OCI-LY1 (cell line): ENCODE results near the gene PRPSAP1.

Source experiments
- CTCF ChIP-seq: fragments of 200-600 bp; sonication (generic), shearing (Covaris generic); IDR thresholded peaks from 2 replicates; pipeline ENCODE4 v1.5.1; 2017; ENCODE audit warnings: mild to moderate bottlenecking, antibody characterized with exemption, low read length, moderate library complexity, mixed read lengths
- EZH2 ChIP-seq: fragments of 200-600 bp; sonication (generic), shearing (Covaris generic); IDR thresholded peaks from 2 replicates; pipeline ENCODE4 v1.8.0; 2017; ENCODE audit warnings: borderline replicate concordance, mixed run types, mild to moderate bottlenecking, antibody characterized with exemption, low read length, moderate library complexity, mixed read lengths

GRCh38 chr17:76276069-76276431, 77.7 kb downstream of the PRPSAP1 start:
- TF ChIP-seq CTCF (no peak), EZH2 (no peak)
